Fibroblast of pulmonary artery (primary cell): Measurements from ENCODE around the gene PROK2.

Experiments
- DNase-seq: peaks from one replicate; pipeline ENCODE4 v3.0.0-alpha.2; 2010; ENCODE audit warnings: low read depth
- H3K4me3 ChIP-seq: replicated peaks from 2 replicates; pipeline ENCODE4 v1.5.1; 2011; ENCODE audit warnings: low read depth, mild to moderate bottlenecking, control low read depth, low read length, moderate library complexity
- CTCF ChIP-seq: IDR thresholded peaks from 2 replicates; pipeline ENCODE4 v1.5.1; 2011; ENCODE audit warnings: mild to moderate bottlenecking, control low read depth, low read length, inconsistent platforms; ENCODE audit errors: missing control alignments

The PROK2 gene

GRCh38 chr3:71753701-71754609, 31.0 kb downstream of the PROK2 start, which contains the start of gene GPR27:
TSS of gene GPR27 (plus strand) at chr3:71753855. CDS start at chr3:71754050, 195 bp downstream.
- no peak for TF ChIP-seq CTCF

GRCh38 chr3:71752831-71753700, 31.9 kb downstream of the PROK2 start:
- no peak for DNase-seq
- no peak for TF ChIP-seq CTCF
- H3K4me3 ChIP-seq = no peak overlapping the region

More at GRCh38 chr3:71753701-71754609, 31.0 kb downstream of the PROK2 start, which contains the start of gene GPR27:
- DNase-seq = peak; percentile 34
- no peak within 1 kb of the TSS for H3K4me3 ChIP-seq

DNA sequence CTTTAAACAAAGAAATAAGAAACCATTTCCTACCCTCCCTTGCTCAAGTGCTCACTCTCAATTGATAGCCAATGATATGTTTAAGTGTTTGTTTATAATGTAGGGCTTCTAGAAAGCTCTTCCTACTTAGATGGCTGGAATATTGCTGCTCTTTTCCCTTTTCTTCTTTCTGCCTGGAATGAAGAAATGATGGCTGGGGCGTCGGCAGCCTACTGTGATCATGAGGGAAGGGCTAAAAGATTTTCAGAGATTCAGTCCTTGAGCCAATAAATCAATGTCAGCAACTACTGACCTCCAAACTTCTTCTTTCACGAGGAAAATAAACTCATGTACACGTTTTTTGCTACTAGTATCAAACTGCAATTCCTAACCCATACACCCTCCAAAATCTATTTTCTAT, 33.3 kb downstream of the PROK2 start:
- no peak for DNase-seq
- no peak for TF ChIP-seq CTCF
- no peak overlapping the region for H3K4me3 ChIP-seq

- TF ChIP-seq CTCF = no peak
- no peak overlapping the region for H3K4me3 ChIP-seq
- DNase-seq = no peak
These were observed 40.2 kb downstream of the PROK2 start for GRCh38 chr3:71744738-71745137.

GRCh38 chr3:71742621-71743020, 42.3 kb downstream of the PROK2 start:
- TF ChIP-seq CTCF = no peak
- no peak overlapping the region for H3K4me3 ChIP-seq
- no peak for DNase-seq

- no peak for TF ChIP-seq CTCF
- no peak for DNase-seq
- H3K4me3 ChIP-seq = no peak overlapping the region
These were observed 50.1 kb downstream of the PROK2 start for GRCh38 chr3:71734881-71735280.
